T-helper 1 cell treated with Interleukin-12 subunit alpha and Interleukin-12 subunit beta and Interleukin-4 antibody, amounts not matched to agents 30 μg/mL and 1 μg/mL, for 36 hours (primary cell): Measurements from ENCODE around the gene SLFN5.
"Not testable (repeated sequence)": the region's sequence is repeated elsewhere in the genome, so short reads cannot be mapped to it uniquely, and the experiment has no call there.

Experiments used
- H3K27ac Mint-ChIP-seq: one replicate; pipeline ENCODE4 v1.8.0; 2021; ENCODE audit warnings: mild to moderate bottlenecking, mixed read lengths
- H3K27me3 Mint-ChIP-seq: one replicate; pipeline ENCODE4 v1.8.0; 2021; ENCODE audit warnings: low read depth, mixed read lengths
- H3K36me3 Mint-ChIP-seq: one replicate; pipeline ENCODE4 v1.8.0; 2021; ENCODE audit warnings: low read depth, mixed read lengths
- H3K4me1 Mint-ChIP-seq: one replicate; pipeline ENCODE4 v1.8.0; 2021; ENCODE audit warnings: low read depth, mixed read lengths
- H3K4me3 Mint-ChIP-seq: one replicate; pipeline ENCODE4 v1.8.0; 2021; ENCODE audit warnings: mild to moderate bottlenecking, moderate library complexity, mixed read lengths
- H3K9me3 Mint-ChIP-seq: one replicate; pipeline ENCODE4 v1.8.0; 2021; ENCODE audit warnings: mixed read lengths

The SLFN5 gene

DNA sequence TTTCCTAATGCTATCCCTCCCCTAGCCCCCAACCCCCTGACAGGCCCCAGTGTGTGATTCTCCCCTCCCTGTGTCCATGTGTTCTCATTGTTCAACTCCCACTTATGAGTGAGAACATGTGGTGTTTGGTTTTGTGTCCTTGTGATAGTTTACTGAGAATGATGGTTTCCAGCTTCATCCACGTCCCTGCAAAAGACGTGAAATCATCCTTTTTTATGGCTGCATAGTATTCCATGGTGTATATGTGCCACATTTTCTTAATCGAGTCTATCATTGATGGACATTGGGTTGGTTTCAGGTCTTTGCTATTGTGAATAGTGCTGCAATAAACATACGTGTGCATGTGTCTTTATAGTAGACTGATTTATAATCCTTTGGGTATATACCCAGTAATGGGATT lies 8.6 kb upstream of the SLFN5 start:
- peaks cover 54% of the 10 kb centered on the region for H3K36me3 Mint-ChIP-seq
- H3K27me3 Mint-ChIP-seq, H3K27ac Mint-ChIP-seq, H3K4me3 Mint-ChIP-seq: not testable (repeated sequence)
- peaks cover 27% of the 10 kb centered on the region for H3K9me3 Mint-ChIP-seq
- peaks cover 51% of the 10 kb centered on the region for H3K4me1 Mint-ChIP-seq

GRCh38 chr17:35235289-35235688 lies 7.6 kb upstream of the SLFN5 start:
- peaks cover 58% of the 10 kb centered on the region for H3K4me1 Mint-ChIP-seq
- H3K36me3 Mint-ChIP-seq, result peaks cover 55% of the 10 kb centered on the region
- H3K9me3 Mint-ChIP-seq, result peaks cover 17% of the 10 kb centered on the region
- H3K4me3 Mint-ChIP-seq, result no peak overlapping the region
- H3K27ac Mint-ChIP-seq, result no peak overlapping the region
- no peaks in the 10 kb centered on the region for H3K27me3 Mint-ChIP-seq

DNA sequence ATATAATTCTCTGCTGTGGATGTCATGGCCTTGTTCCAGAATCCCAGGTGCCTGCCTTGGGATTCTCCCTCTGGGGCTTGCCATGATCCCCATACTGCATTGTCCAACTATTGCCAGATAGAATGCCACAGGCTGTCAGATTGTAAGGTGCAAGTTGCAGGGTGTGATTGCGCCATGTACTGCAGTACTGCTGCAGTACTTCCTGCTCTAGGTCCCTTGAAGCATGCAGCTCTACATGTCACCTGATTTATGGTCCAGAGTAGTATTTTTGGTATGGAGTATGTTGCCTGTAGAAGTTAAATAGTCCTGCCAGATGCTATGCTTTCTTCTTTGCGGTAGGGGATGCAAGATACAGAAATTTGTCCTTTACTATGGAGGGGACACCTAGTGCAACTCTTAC lies 7.0 kb upstream of the SLFN5 start:
- no peaks in the 10 kb centered on the region for H3K27me3 Mint-ChIP-seq
- peaks cover 52% of the 10 kb centered on the region for H3K36me3 Mint-ChIP-seq
- no peak overlapping the region for H3K4me3 Mint-ChIP-seq
- H3K9me3 Mint-ChIP-seq, result peaks cover 16% of the 10 kb centered on the region
- no peak overlapping the region for H3K27ac Mint-ChIP-seq
- H3K4me1 Mint-ChIP-seq, result peaks cover 59% of the 10 kb centered on the region

DNA sequence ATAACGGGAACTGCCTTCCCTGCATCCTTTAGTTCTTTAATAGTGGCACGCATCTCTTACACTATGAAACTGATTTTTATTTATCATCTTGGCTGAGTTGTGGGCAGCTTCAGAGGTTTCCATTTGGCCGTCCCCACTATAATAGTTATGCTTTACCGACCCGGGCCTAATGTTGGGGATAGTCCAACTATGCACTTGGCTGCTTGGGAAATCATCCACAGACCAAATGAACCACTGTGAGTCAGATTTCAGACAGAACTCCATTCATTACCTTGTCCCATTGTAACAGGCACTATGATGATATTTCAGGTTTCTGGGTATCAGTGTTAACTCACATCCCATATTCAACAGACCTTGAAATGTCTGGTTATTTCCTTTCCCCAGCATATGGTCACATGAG lies 6.1 kb upstream of the SLFN5 start:
- Mint-ChIP-seq H3K4me3 (no peak overlapping the region), H3K27ac (no peak overlapping the region), H3K27me3 (no peaks in the 10 kb centered on the region), H3K36me3 (peaks cover 53% of the 10 kb centered on the region), H3K9me3 (peaks cover 11% of the 10 kb centered on the region), H3K4me1 (peaks cover 61% of the 10 kb centered on the region)

GRCh38 chr17:35238821-35239220 lies 4.1 kb upstream of the SLFN5 start:
- H3K4me1 Mint-ChIP-seq, result peaks cover 62% of the 10 kb centered on the region
- no peaks in the 10 kb centered on the region for H3K27me3 Mint-ChIP-seq
- peaks cover 58% of the 10 kb centered on the region for H3K36me3 Mint-ChIP-seq
- H3K4me3 Mint-ChIP-seq, result peak overlapping the region; percentile 100
- H3K9me3 Mint-ChIP-seq, result peaks cover 11% of the 10 kb centered on the region
- H3K27ac Mint-ChIP-seq, result peak overlapping the region; percentile 70

GRCh38 chr17:35239823-35240222 lies 3.0 kb upstream of the SLFN5 start:
- Mint-ChIP-seq H3K36me3 (peaks cover 65% of the 10 kb centered on the region), H3K27ac (peak overlapping the region; percentile 80), H3K27me3 (no peaks in the 10 kb centered on the region), H3K4me1 (peaks cover 68% of the 10 kb centered on the region), H3K4me3 (peak overlapping the region; percentile 100), H3K9me3 (peaks cover 11% of the 10 kb centered on the region)

GRCh38 chr17:35240861-35241260 lies 2.0 kb upstream of the SLFN5 start:
- peaks cover 7% of the 10 kb centered on the region for H3K9me3 Mint-ChIP-seq
- H3K4me3 Mint-ChIP-seq, result peak overlapping the region; percentile 100
- no peaks in the 10 kb centered on the region for H3K27me3 Mint-ChIP-seq
- peaks cover 67% of the 10 kb centered on the region for H3K36me3 Mint-ChIP-seq
- H3K4me1 Mint-ChIP-seq, result peaks cover 64% of the 10 kb centered on the region
- peak overlapping the region; percentile 98 for H3K27ac Mint-ChIP-seq

DNA sequence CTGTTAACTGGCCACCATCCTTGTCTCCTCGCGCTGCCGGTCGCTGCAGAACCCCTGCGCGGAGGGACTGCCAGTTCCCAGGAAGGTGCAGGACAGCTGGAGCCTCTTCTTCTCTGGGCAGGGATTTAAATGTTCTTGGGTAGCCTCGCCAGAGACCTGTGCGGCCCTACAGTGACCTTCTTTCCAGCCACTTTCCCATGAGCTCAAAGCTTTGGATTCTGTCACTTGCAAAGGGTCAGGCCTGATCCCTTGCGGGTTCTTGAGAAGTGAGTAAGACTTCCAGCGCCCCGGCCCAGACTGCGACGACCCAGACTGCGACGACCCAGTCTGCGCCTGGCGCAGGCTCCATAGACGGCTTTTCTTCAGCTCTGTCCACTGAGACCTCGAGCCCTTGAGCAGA lies 1.4 kb upstream of the SLFN5 start:
- Mint-ChIP-seq H3K4me1 (peaks cover 58% of the 10 kb centered on the region), H3K27ac (peak overlapping the region; percentile 98), H3K9me3 (peaks cover 7% of the 10 kb centered on the region), H3K4me3 (peak overlapping the region; percentile 100), H3K27me3 (no peaks in the 10 kb centered on the region), H3K36me3 (peaks cover 60% of the 10 kb centered on the region)

- Mint-ChIP-seq H3K4me1 (peaks cover 55% of the 10 kb centered on the region), H3K9me3 (peaks cover 3% of the 10 kb centered on the region), H3K36me3 (peaks cover 59% of the 10 kb centered on the region), H3K27ac (peak overlapping the region; percentile 98), H3K27me3 (no peaks in the 10 kb centered on the region), H3K4me3 (peak overlapping the region; percentile 100)
Observed at GRCh38 chr17:35242158-35242804, 591 bp upstream of the SLFN5 start.

- Mint-ChIP-seq H3K4me3 (peak overlapping the region; percentile 100), H3K27me3 (no peaks in the 10 kb centered on the region)
Observed at GRCh38 chr17:35243561-35244340, 879 bp downstream of the SLFN5 start.

DNA sequence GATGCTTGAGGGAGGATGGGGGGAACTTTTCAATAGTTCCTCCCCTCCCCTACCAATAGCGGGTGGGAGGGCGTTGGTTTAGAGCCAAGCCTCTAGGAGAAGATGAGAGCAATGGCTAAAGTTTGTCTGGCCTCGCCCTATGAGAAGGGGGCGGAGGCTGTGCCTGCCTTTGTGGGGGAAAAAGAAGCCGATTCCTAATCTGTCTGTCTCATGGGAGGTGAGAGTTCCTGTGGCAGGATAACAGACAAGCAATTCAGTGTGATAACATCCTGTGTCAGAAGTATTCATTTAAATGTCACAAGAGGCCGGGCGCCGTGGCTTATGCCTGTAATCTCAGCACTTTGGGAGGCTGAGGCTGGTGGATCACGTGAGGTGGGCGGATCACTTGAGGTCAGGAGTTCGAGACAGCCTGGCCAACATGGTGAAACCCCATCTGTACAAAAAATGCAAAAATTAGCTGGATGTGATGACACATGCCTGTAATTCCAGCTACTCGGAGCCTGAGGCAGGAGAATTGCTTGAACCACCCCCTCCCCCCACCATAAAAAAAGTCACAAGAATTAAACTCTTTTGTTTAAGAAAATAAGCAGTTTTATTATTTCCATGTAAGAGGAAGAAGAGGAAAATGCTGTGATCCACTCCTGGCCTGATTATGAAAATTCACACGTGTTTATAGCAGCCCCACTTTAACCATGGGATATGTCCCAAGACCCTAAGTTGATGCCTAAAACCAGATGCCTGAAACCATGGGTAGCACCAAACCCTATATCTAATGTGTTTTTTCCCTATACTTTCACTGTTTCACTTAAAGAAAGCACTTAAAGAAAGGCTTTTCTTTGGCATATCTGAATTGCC lies 1.7 kb downstream of the SLFN5 start:
- H3K9me3 Mint-ChIP-seq, result no peaks in the 10 kb centered on the region
- no peaks in the 10 kb centered on the region for H3K27me3 Mint-ChIP-seq
- peaks cover 63% of the 10 kb centered on the region for H3K36me3 Mint-ChIP-seq
- peak overlapping the region; percentile 100 for H3K4me3 Mint-ChIP-seq
- H3K27ac Mint-ChIP-seq, result peak overlapping the region; percentile 98
- H3K4me1 Mint-ChIP-seq, result peaks cover 50% of the 10 kb centered on the region

More at GRCh38 chr17:35243561-35244340, 879 bp downstream of the SLFN5 start:
- peaks cover 50% of the 10 kb centered on the region for H3K4me1 Mint-ChIP-seq
- H3K9me3 Mint-ChIP-seq, result no peaks in the 10 kb centered on the region
- peak overlapping the region; percentile 98 for H3K27ac Mint-ChIP-seq
- peaks cover 59% of the 10 kb centered on the region for H3K36me3 Mint-ChIP-seq

DNA sequence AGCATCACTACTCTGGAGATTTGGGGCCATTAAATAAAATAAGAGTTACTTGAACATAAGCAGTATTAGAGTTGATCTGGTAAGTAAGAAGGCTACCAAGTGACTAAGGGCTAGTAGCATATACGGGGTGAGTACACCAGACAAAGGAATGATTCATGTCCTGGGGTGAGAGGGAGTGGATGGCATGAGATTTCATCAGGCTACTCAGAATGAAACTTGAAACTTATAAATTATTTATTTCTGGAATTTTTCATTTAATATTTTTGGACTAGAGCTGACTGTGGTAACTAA lies 2.3 kb downstream of the SLFN5 start:
- Mint-ChIP-seq H3K27me3 (no peaks in the 10 kb centered on the region), H3K36me3 (peaks cover 63% of the 10 kb centered on the region), H3K4me1 (peaks cover 50% of the 10 kb centered on the region)

GRCh38 chr17:35252651-35253050 lies 9.8 kb downstream of the SLFN5 start:
- no peak overlapping the region for H3K27ac Mint-ChIP-seq
- no peaks in the 10 kb centered on the region for H3K27me3 Mint-ChIP-seq
- H3K4me1 Mint-ChIP-seq, result peaks cover 45% of the 10 kb centered on the region
- no peaks in the 10 kb centered on the region for H3K9me3 Mint-ChIP-seq
- H3K4me3 Mint-ChIP-seq, result no peak overlapping the region
- peaks cover 43% of the 10 kb centered on the region for H3K36me3 Mint-ChIP-seq

More for the DNA sequence above, 2.3 kb downstream of the SLFN5 start:
- H3K27ac Mint-ChIP-seq, result peak overlapping the region; percentile 98
- peak overlapping the region; percentile 100 for H3K4me3 Mint-ChIP-seq
- no peaks in the 10 kb centered on the region for H3K9me3 Mint-ChIP-seq

DNA sequence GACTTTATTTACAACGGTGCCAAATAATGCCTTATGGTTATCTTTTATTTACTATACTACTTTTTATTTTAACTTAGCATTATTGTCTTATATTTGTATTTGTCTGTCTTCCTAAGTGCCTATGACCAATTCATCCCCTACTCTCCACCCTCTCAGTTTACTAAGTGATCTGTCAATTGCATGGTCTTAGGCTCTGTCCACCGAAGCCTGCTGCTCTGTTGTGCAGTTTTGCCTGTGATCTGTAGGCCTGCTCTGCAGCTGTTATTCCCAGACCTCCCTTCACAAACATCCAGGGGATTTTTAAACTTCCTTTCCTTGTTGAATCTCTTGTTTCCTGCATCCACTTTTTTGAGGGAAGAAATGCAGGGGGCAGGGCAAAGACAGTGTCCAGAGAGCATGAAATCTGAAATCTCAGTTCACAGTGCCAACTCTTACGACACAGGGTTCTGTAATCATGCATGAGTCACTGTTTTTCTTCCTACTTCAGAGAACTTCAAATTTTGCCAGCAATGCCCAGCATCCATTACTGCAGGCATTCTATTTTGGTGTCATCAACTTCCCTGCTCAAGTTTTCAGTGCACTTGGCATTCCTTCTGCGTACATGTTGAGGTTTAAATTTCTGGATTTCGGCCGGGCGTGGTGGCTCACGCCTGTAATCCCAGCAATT lies 11.4 kb downstream of the SLFN5 start:
- peaks cover 45% of the 10 kb centered on the region for H3K36me3 Mint-ChIP-seq
- peaks cover 43% of the 10 kb centered on the region for H3K4me1 Mint-ChIP-seq
- no peak overlapping the region for H3K27ac Mint-ChIP-seq
- no peak overlapping the region for H3K4me3 Mint-ChIP-seq
- H3K27me3 Mint-ChIP-seq, result no peaks in the 10 kb centered on the region
- H3K9me3 Mint-ChIP-seq, result no peaks in the 10 kb centered on the region
